ENCODE data around the gene TLE3. TPM values are rescaled to one million over a fixed set of nuclear protein-coding genes. Genes with fewer than 3 reads are reported as not detected.

TLE3 gene
- total and polyA plus RNA-seq, 2 of the 4 experiments (the other 2 are of a cell fraction): 6.5 to 16.3 TPM

GRCh38 chr15:70035719-70036077 lies 62.0 kb downstream of the TLE3 start:
- POLR2A ChIA-PET (ENCODE audit: unreplicated experiment): interaction anchor here (0.5 kb wide), 1 partner anchor 66 kb away, joined by 11 read pairs; no protein-coding TSS in a partner anchor
- WGBS, 2 experiments (ENCODE audit: extremely low coverage in 2 of 2, insufficient read length in 1 of 2): 96% methylated on average over 4 of the region's 6 CpGs; no CpG with 5 or more reads in 1 of the 2 experiments
- H4K5ac ChIP-seq (ENCODE audit: low read depth, low read length): no peak overlapping the region
- ATAC-seq (ENCODE audit: low read depth) (no peak), DNase-seq (no peak)
- H3K4ac ChIP-seq (ENCODE audit: low read depth, low read length): no peak overlapping the region
- H3K9me1 ChIP-seq (ENCODE audit: insufficient read depth, low read length): peaks cover 8% of the 10 kb centered on the region
- no peak overlapping the region for H3K27ac ChIP-seq (ENCODE audit: insufficient read depth, low read length)
- H3K14ac ChIP-seq (replicated peaks; ENCODE audit: low read depth, low read length): no peak overlapping the region
- no peaks in the 10 kb centered on the region for H3K36me3 ChIP-seq (ENCODE audit: control insufficient read depth, insufficient read depth, low read length)
- no peak overlapping the region for H3K4me2 ChIP-seq (ENCODE audit: low read depth, low read length)
- H3K79me1 ChIP-seq (ENCODE audit: low read depth in 1 of 2, low read length in 2 of 2): no peaks in the 10 kb centered on the region
- H4K20me1 ChIP-seq (ENCODE audit: insufficient read depth, low read length): no peaks in the 10 kb centered on the region
- in situ Hi-C loops (cut with MboI; ENCODE audit: low sequenced_read_pairs) (no loop called here), intact Hi-C loops (cut with micrococcal nuclease) (no loop called here), dilution Hi-C loops (cut with HindIII; ENCODE audit: low sequenced_read_pairs, unreplicated experiment) (no loop called here)
- no peak overlapping the region for H2BK20ac ChIP-seq (ENCODE audit: low read depth, low read length)
- no peak overlapping the region for H2AK9ac ChIP-seq (replicated peaks; ENCODE audit: low read depth, low read length, poor library complexity)
- peaks cover 61% of the 10 kb centered on the region for H3K27me3 ChIP-seq (ENCODE audit: control insufficient read depth, insufficient read depth, low read length)
- no peak overlapping the region for H4K8ac ChIP-seq (ENCODE audit: low read depth in 2 of 2, low read length in 2 of 2)
- no peak overlapping the region for H2BK120ac ChIP-seq (ENCODE audit: low read depth, low read length)
- BruUV-seq (replicated peaks): no TSS peak
- no peaks in the 10 kb centered on the region for H3K9me3 ChIP-seq (ENCODE audit: control insufficient read depth, insufficient read depth, low read length)
- no peak overlapping the region for H3K4me3 ChIP-seq (ENCODE audit: insufficient read depth, low read depth, low read length)
- H2AFZ ChIP-seq (replicated peaks; ENCODE audit: low read length, poor library complexity): no peak overlapping the region
- CTCF ChIA-PET: no interaction called here
- no peak overlapping the region for H2BK15ac ChIP-seq (ENCODE audit: low read depth, low read length)
- H3K9ac ChIP-seq (ENCODE audit: low read depth, low read length): no peak overlapping the region
- no peak overlapping the region for H2AK5ac ChIP-seq (ENCODE audit: low read depth, low read length)
- no peak overlapping the region for H4K91ac ChIP-seq (ENCODE audit: insufficient read depth, low read depth, low read length)
- TF ChIP-seq, protein P1, sequence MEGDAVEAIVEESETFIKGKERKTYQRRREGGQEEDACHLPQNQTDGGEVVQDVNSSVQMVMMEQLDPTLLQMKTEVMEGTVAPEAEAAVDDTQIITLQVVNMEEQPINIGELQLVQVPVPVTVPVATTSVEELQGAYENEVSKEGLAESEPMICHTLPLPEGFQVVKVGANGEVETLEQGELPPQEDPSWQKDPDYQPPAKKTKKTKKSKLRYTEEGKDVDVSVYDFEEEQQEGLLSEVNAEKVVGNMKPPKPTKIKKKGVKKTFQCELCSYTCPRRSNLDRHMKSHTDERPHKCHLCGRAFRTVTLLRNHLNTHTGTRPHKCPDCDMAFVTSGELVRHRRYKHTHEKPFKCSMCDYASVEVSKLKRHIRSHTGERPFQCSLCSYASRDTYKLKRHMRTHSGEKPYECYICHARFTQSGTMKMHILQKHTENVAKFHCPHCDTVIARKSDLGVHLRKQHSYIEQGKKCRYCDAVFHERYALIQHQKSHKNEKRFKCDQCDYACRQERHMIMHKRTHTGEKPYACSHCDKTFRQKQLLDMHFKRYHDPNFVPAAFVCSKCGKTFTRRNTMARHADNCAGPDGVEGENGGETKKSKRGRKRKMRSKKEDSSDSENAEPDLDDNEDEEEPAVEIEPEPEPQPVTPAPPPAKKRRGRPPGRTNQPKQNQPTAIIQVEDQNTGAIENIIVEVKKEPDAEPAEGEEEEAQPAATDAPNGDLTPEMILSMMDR (conservative IDR thresholded peaks at IDR 0.05; ENCODE audit: low read depth, low read length): no peak
- TF ChIP-seq, protein P2, sequence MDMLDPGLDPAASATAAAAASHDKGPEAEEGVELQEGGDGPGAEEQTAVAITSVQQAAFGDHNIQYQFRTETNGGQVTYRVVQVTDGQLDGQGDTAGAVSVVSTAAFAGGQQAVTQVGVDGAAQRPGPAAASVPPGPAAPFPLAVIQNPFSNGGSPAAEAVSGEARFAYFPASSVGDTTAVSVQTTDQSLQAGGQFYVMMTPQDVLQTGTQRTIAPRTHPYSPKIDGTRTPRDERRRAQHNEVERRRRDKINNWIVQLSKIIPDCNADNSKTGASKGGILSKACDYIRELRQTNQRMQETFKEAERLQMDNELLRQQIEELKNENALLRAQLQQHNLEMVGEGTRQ (IDR thresholded peaks at IDR 0.05; ENCODE audit: low read depth, low read length): no peak
- TF ChIP-seq ELK1 (IDR thresholded peaks at IDR 0.05; ENCODE audit: borderline replicate concordance, low read depth, low read length) (no peak), RFX5 (IDR thresholded peaks at IDR 0.05; ENCODE audit: low read depth, low read length) (no peak), SMC3 (IDR thresholded peaks at IDR 0.05; ENCODE audit: low read depth, low read length) (no peak), RCOR1 (IDR thresholded peaks at IDR 0.05; ENCODE audit: insufficient replicate concordance, low read length) (no peak), MXI1 (IDR thresholded peaks at IDR 0.05; ENCODE audit: borderline replicate concordance, low read depth, low read length) (no peak), CEBPB (IDR thresholded peaks at IDR 0.05; ENCODE audit: low read depth, low read length) (no peak), MAFK (IDR thresholded peaks at IDR 0.05; ENCODE audit: low read depth, low read length) (no peak), CHD1 (IDR thresholded peaks at IDR 0.05; ENCODE audit: low read depth, low read length) (no peak), BHLHE40 (IDR thresholded peaks at IDR 0.05; ENCODE audit: low read depth, low read length) (no peak), MAZ (IDR thresholded peaks at IDR 0.05; ENCODE audit: borderline replicate concordance, low read depth, low read length) (no peak)
- H3K4me1 ChIP-seq (ENCODE audit: control insufficient read depth, insufficient read depth, low read length): peaks cover 6% of the 10 kb centered on the region; the same call in 1 of the 2 replicates
- H2BK5ac ChIP-seq (ENCODE audit: low read depth, low read length, poor library complexity, severe bottlenecking): no peak overlapping the region
- H3K23ac ChIP-seq (ENCODE audit: low read depth, low read length): no peak overlapping the region
- H3K18ac ChIP-seq (ENCODE audit: low read depth, low read length): no peak overlapping the region
- no peak overlapping the region for H3K56ac ChIP-seq (ENCODE audit: extremely low read depth, insufficient read depth, low read length)
